Measurements from ENCODE around the gene C9orf43.

C9orf43 gene

GRCh38 chr9:113369855-113370140, 40.7 kb upstream of the C9orf43 start:
- no peak for DNase-seq (ENCODE audit: low spot score)
- no peak for TF ChIP-seq CTCF (IDR thresholded peaks at IDR 0.05; ENCODE audit: extremely low read depth, missing control alignments)

- TF ChIP-seq CTCF (IDR thresholded peaks at IDR 0.05; ENCODE audit: extremely low read depth, missing control alignments): no peak
- DNase-seq (ENCODE audit: low spot score): no peak
Observed at GRCh38 chr9:113370806-113371325, 39.7 kb upstream of the C9orf43 start.

DNA sequence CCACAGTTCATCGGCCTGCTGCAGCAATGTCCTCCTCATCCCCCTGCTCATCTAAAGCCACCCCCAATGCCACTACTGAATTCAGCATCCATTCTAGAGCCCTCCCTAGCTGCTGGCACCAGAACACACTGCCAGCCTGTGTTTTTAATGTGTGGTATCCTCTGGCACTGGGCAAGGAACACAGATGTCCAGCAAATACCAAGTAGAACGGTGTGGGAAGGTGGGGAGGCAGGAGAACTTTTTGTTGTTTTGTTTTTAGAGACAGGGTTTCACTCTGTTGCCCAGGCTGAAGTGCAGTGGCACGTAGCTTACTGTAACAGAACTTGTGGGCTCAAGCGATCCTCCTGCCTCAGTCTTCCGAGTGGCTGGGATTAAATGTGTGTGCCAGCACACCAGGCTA, 38.5 kb upstream of the C9orf43 start:
- TF ChIP-seq CTCF (IDR thresholded peaks at IDR 0.05; ENCODE audit: extremely low read depth, missing control alignments): no peak
- no peak for DNase-seq (ENCODE audit: low spot score)

- no peak for DNase-seq (ENCODE audit: low spot score)
Observed at GRCh38 chr9:113373256-113373655, 37.3 kb upstream of the C9orf43 start.

GRCh38 chr9:113373676-113374392, 36.7 kb upstream of the C9orf43 start:
- no peak for TF ChIP-seq CTCF (IDR thresholded peaks at IDR 0.05; ENCODE audit: extremely low read depth, missing control alignments)
- no peak for DNase-seq (ENCODE audit: low spot score)

More at GRCh38 chr9:113373256-113373655, 37.3 kb upstream of the C9orf43 start:
- no peak for TF ChIP-seq CTCF (IDR thresholded peaks at IDR 0.05; ENCODE audit: extremely low read depth, missing control alignments)

- no peak for TF ChIP-seq CTCF (IDR thresholded peaks at IDR 0.05; ENCODE audit: extremely low read depth, missing control alignments)
- DNase-seq (ENCODE audit: low spot score): no peak
Observed at GRCh38 chr9:113375057-113376023, 35.2 kb upstream of the C9orf43 start.

Measured in GM20000 (cell line).